Loucy (cell line): ENCODE data around the gene TRPV5.

Experiments used
- CTCF ChIP-seq: fragments of 200-600 bp; sonication (generic); conservative IDR thresholded peaks from 2 replicates; pipeline ENCODE4 v1.5.1; 2014; ENCODE audit warnings: mild to moderate bottlenecking, antibody characterized with exemption, low read length
- EZH2phosphoT487 ChIP-seq: fragments of 200-600 bp; IDR thresholded peaks from 2 replicates; pipeline ENCODE4 v1.6.1; 2018; ENCODE audit warnings: antibody characterized with exemption, mild to moderate bottlenecking, moderate library complexity, borderline replicate concordance

- TF ChIP-seq CTCF (no peak), EZH2phosphoT487 (no peak)
Measured at GRCh38 chr7:142874409-142874808, 59.1 kb downstream of the TRPV5 start.
